ENCODE data around the gene MRPS23.

The MRPS23 gene

GRCh38 chr17:57879437-57880085 lies 29.7 kb upstream of the MRPS23 start:
- no peak for DNase-seq (ENCODE audit: low read depth)

- no peak for DNase-seq (ENCODE audit: low read depth)
Observed at GRCh38 chr17:57877803-57878377, 28.0 kb upstream of the MRPS23 start.

DNA sequence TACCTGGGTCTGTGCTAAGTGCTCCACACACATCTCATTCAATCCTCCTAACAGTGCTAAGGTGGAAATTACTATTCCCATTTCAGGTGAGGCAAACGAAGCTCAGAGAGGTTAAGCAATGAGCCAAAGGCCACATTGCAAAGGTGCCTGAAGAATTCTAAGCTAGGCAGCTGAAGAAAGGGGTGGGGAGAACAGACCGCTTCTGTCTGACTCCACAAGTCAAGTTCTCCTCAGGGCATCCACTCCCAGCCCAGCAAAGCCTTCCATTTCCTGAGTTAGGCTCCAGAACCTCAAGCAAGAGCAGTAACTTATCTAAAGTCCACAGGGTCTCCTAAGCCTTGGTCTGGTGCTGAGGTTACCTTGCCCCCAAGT lies 27.0 kb upstream of the MRPS23 start:
- no peak for DNase-seq (ENCODE audit: low read depth)

- DNase-seq (ENCODE audit: low read depth) = no peak
Observed at GRCh38 chr17:57876023-57876865, 26.4 kb upstream of the MRPS23 start.

- DNase-seq (ENCODE audit: low read depth) = no peak
Observed at GRCh38 chr17:57875290-57876022, 25.6 kb upstream of the MRPS23 start.

- DNase-seq (ENCODE audit: low read depth) = no peak
Observed at GRCh38 chr17:57874434-57875289, 24.8 kb upstream of the MRPS23 start.

GRCh38 chr17:57874058-57874419 lies 24.2 kb upstream of the MRPS23 start:
- no peak for DNase-seq (ENCODE audit: low read depth)

DNA sequence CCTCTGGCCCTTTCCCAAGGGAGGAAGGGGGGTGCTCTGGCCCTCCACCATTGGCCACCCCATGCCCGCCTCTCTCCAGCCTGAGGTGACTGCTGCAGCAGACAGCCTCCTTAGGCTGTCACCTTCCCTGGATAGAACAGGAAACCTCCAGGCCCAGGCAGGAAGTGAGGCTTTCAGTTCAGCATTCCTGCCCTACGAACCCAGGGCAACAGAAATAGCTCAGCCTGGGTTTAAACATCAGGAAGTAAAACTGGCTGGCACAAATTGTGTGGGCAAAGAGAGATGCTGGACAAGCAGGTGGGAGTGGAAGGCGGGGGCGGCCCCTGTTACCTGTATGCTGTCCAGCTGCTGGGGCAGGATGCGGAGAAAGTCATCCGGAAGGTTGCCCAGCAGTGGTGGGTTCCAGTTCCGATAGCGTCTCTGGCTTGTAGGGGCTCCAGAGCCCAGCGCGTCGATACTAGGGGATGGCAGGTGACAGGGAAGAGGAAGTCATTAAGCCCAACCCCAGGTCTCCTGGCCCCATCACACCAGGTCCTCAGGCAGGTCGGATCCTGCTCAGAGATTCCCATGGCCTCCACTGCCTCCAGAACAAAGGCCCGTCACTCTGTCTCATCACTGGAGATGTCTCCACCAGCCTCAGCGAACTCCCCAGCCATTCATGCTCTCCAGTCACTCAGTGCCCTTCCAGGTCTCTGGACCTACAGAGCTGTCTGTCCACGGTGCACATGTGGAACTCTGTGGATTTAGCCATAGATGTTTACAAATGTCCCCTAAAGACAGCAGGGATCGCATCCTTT lies 23.6 kb upstream of the MRPS23 start:
- DNase-seq (ENCODE audit: low read depth) = no peak

DNA sequence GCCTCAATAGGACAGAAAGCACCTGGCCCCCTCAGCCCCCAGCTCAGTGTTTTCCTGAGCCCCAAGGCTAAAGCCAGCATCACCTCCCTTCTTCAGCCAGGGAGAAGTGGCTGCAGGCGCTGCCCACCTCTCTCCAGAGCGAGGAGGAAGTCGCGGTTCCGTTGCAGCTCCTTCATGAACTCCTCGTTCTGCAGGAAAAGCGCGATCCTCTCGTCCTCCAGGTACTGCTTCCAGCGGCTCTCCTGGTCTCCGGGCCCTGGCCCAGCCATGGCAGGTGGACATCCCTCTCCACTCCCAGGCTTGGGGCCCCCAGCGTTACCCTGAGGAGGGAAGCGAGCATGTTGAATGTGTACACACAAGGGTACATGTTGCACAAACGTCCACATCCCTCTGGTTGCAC lies 22.7 kb upstream of the MRPS23 start:
- no peak for DNase-seq (ENCODE audit: low read depth)

GRCh38 chr17:57871863-57872262 lies 22.0 kb upstream of the MRPS23 start:
- DNase-seq (ENCODE audit: low read depth) = no peak

GRCh38 chr17:57871155-57871554 lies 21.3 kb upstream of the MRPS23 start:
- no peak for DNase-seq (ENCODE audit: low read depth)

DNA sequence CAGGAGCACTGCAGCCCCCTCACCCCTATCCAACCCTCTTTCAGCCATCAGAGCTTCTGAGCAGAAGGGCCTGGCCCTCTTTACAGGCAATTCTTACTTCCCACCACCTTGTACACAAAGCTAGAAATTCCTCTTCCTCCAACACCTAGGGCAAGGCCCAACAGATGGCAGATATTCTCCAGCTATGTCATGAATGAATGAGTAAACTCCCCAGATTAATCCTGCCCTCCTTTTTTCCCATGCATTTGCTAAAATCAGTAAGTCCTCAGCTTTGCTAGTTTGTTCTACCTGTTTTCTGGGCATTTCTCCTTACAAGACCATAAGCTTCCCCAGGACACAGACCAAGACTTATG lies 20.4 kb upstream of the MRPS23 start:
- DNase-seq (ENCODE audit: low read depth) = no peak

- DNase-seq (ENCODE audit: low read depth) = no peak
Observed at GRCh38 chr17:57869617-57870282, 19.9 kb upstream of the MRPS23 start.

- no peak for DNase-seq (ENCODE audit: low read depth)
Observed at GRCh38 chr17:57868910-57869616, 19.2 kb upstream of the MRPS23 start.

- DNase-seq (ENCODE audit: low read depth) = no peak
Observed at GRCh38 chr17:57868007-57868909, 18.4 kb upstream of the MRPS23 start.

DNA sequence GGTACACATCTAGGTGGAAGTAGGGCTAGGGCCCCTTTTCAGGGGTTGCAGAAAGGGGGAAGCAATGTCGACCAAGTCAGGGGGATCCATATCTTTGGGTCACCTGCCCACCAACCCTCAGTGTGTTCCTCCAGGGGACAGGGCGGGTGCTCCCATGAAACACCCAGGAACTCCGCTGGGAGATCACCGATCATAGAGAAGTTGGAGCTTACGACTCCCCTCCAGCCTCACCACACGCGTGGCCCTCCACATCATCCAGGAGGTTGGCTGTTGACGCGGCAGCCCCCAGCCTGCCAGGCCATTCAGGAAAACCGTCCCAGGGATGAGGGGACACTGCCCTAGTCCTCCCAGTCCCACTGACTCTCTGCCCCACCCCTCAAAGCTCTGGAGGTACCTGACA lies 17.3 kb upstream of the MRPS23 start:
- no peak for DNase-seq (ENCODE audit: low read depth)

DNA sequence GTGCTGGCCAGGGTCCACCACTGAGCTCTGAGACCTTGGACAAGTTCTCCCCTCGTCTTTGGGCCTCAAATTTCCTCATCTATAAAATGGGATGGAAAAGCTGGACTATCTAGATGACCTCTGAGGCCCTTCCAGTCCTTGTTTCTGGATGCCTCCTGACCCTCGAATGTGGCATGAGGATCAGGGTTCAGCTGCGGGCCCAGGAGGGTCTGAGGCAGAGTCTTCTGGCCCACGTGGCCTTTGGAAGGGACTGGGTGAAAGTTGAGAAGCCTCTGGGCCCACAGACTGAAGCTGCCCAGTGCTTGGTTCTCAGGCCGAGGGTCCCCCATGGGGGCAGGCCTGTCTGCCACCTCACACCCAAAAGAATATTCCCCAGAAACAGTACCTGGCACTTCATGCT lies 16.9 kb upstream of the MRPS23 start:
- DNase-seq (ENCODE audit: low read depth) = no peak

- DNase-seq (ENCODE audit: low read depth) = no peak
Observed at GRCh38 chr17:57866319-57866718, 16.5 kb upstream of the MRPS23 start.

GRCh38 chr17:57864273-57864672 lies 14.4 kb upstream of the MRPS23 start:
- DNase-seq (ENCODE audit: low read depth) = no peak

Data from stimulated activated CD8-positive, alpha-beta memory T cell treated with anti-CD3 and anti-CD28 coated beads, Interleukin-4, amount 100 ng/mL, for 24 hours (primary cell).